Progenitor cell of endocrine pancreas (in vitro differentiated cells): Measurements from ENCODE around the gene ATP5F1A. TPM values are rescaled to one million over a fixed set of nuclear protein-coding genes. Genes with fewer than 3 reads are reported as not detected.

Source experiments
- DNase-seq: peaks from one replicate; pipeline ENCODE4 v3.0.0; 2021; ENCODE audit warnings: low spot score; ENCODE audit not compliant: unreplicated experiment
- H3K27ac Mint-ChIP-seq: 2 replicates; pipeline ENCODE4 v1.8.0; 2021; ENCODE audit warnings: mild to moderate bottlenecking, moderate library complexity, mixed read lengths
- H3K27me3 Mint-ChIP-seq: 2 replicates; pipeline ENCODE4 v1.8.0; 2021; ENCODE audit warnings: mixed read lengths
- H3K36me3 Mint-ChIP-seq: 2 replicates; pipeline ENCODE4 v1.8.0; 2022; ENCODE audit warnings: mixed read lengths; ENCODE audit not compliant: insufficient read depth
- H3K4me1 Mint-ChIP-seq: 2 replicates; pipeline ENCODE4 v1.8.0; 2021; ENCODE audit warnings: low read depth, mixed read lengths
- H3K4me3 Mint-ChIP-seq: 2 replicates; pipeline ENCODE4 v1.8.0; 2021; ENCODE audit warnings: low read depth, mild to moderate bottlenecking, moderate library complexity, mixed read lengths
- H3K9me3 Mint-ChIP-seq: 2 replicates; pipeline ENCODE4 v1.8.0; 2021; ENCODE audit warnings: low read depth, mixed read lengths
- total RNA-seq: library from RNA; stranded (reverse); gene quantifications from 2 replicates; pipeline ENCODE4 v1.2.1, GENCODE V29; 2021
- TF ChIP-seq, protein P1 (sequence below): fragments of 200-600 bp; sonication (generic); IDR thresholded peaks from one replicate; pipeline ENCODE4 v1.5.0; 2021; ENCODE audit warnings: antibody characterized with exemption, mild to moderate bottlenecking; ENCODE audit not compliant: unreplicated experiment

The ATP5F1A gene
- total RNA-seq, 1 donor from 2014 or later = 375 TPM

- Mint-ChIP-seq H3K36me3 (no peaks in the 10 kb centered on the region), H3K4me1 (no peaks in the 10 kb centered on the region), H3K27me3 (no peaks in the 10 kb centered on the region), H3K9me3 (no peaks in the 10 kb centered on the region), H3K27ac (no peak overlapping the region), H3K4me3 (no peak overlapping the region)
- DNase-seq = no peak
- TF ChIP-seq, protein P1, sequence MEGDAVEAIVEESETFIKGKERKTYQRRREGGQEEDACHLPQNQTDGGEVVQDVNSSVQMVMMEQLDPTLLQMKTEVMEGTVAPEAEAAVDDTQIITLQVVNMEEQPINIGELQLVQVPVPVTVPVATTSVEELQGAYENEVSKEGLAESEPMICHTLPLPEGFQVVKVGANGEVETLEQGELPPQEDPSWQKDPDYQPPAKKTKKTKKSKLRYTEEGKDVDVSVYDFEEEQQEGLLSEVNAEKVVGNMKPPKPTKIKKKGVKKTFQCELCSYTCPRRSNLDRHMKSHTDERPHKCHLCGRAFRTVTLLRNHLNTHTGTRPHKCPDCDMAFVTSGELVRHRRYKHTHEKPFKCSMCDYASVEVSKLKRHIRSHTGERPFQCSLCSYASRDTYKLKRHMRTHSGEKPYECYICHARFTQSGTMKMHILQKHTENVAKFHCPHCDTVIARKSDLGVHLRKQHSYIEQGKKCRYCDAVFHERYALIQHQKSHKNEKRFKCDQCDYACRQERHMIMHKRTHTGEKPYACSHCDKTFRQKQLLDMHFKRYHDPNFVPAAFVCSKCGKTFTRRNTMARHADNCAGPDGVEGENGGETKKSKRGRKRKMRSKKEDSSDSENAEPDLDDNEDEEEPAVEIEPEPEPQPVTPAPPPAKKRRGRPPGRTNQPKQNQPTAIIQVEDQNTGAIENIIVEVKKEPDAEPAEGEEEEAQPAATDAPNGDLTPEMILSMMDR = no peak
These were observed 35.3 kb downstream of the ATP5F1A start for GRCh38 chr18:46062781-46063180.

DNA sequence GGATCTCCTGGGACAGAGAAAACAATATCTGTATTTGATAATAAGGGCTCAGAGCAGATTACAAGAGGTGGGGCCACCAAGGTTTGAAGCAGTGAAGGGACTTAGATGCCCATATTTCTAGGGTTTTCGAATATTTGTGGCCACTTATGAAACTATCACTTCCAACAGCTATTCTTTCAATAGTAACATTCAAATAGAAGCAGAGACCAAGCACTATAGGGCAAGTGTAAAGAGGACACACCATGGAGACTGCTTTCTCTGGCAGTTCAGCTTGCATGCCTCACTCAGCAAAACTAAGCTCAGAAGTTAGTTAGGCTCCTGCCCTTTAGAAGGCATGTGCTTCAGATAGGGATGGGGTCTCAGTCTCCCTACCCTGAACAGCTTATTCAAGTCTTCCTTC, 36.3 kb downstream of the ATP5F1A start:
- no peak for DNase-seq
- TF ChIP-seq, protein P1 = no peak
- no peaks in the 10 kb centered on the region for H3K4me1 Mint-ChIP-seq
- no peak overlapping the region for H3K27ac Mint-ChIP-seq
- no peaks in the 10 kb centered on the region for H3K9me3 Mint-ChIP-seq
- H3K4me3 Mint-ChIP-seq = no peak overlapping the region
- no peaks in the 10 kb centered on the region for H3K27me3 Mint-ChIP-seq
- no peaks in the 10 kb centered on the region for H3K36me3 Mint-ChIP-seq

DNA sequence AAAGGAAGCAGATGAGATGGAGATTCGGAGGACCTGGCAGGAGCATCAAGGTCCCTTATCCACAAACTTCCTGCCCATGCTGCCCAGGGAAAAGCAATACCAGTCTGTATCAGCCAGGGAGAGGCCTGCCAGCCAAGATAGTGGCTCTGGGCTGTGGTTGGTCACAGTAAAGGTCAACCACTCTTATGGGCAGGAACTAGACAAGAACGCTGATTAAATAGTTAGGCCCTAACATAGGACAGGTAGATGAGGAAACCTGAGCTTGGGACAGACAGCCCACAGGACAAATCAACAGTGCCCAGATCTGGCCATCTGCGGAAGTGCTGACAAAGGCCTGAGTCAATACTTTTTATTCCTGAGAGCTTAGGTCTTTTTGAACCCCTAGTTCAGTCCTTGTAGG, 36.7 kb downstream of the ATP5F1A start:
- TF ChIP-seq, protein P1 = no peak
- Mint-ChIP-seq H3K9me3 (no peaks in the 10 kb centered on the region), H3K4me1 (no peaks in the 10 kb centered on the region), H3K27me3 (no peaks in the 10 kb centered on the region), H3K27ac (no peak overlapping the region), H3K4me3 (no peak overlapping the region), H3K36me3 (no peaks in the 10 kb centered on the region)
- DNase-seq = no peak

DNA sequence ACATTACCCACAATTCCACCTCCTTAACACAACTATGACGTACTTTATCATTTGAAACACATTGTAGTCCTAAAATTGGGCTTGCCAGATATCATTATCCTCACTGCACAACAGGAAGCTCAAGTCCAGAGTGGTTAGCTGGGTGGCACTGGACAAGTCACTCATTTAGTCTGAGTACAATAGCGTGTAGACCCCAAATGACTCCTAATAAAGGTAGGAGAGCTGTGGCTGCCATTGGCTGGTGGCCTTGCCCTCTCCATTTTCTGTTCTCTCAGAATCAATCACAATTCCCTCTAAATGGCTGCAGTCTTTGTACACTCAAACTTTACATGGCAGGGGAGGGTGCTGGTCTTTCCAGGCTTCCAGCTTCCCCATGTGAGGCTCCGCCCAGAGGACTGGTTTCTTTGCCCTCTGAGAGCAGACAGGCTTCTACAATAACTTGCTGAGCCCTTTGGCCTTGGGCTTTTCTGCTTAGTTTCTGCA, 37.7 kb downstream of the ATP5F1A start:
- H3K36me3 Mint-ChIP-seq = no peaks in the 10 kb centered on the region
- H3K4me3 Mint-ChIP-seq = no peak overlapping the region
- no peaks in the 10 kb centered on the region for H3K27me3 Mint-ChIP-seq
- TF ChIP-seq, protein P1 = no peak
- DNase-seq = no peak
- H3K4me1 Mint-ChIP-seq = no peaks in the 10 kb centered on the region
- no peak overlapping the region for H3K27ac Mint-ChIP-seq
- no peaks in the 10 kb centered on the region for H3K9me3 Mint-ChIP-seq

DNA sequence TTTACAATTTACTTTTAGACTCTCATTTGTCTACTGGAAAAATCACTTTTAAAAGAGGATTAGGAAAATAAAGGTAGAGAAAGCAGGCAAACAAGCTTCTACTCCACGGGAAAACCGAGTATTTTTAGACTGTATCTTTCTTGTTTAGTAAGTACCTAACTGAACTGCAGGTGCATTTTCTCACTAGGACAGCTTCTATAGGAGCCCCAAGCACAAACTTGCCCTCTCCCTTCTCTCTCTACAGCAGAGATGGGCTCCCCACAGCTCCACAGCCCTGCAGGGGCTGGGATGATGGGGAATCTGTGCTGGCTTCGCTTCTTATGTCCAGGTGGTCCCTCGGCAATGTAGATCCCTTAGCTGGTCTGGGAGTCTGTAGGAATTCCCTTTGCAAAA, 42.3 kb downstream of the ATP5F1A start:
- Mint-ChIP-seq H3K4me1 (peaks cover 5% of the 10 kb centered on the region), H3K36me3 (no peaks in the 10 kb centered on the region), H3K9me3 (no peaks in the 10 kb centered on the region), H3K27ac (no peak overlapping the region), H3K27me3 (no peaks in the 10 kb centered on the region), H3K4me3 (no peak overlapping the region)
- TF ChIP-seq, protein P1 = no peak
- DNase-seq = no peak
